T-cell (primary cell): ENCODE data around the gene PPP2R2B. TPM values are rescaled to one million over a fixed set of nuclear protein-coding genes. Genes with fewer than 3 reads are reported as not detected.

Source experiments
- ATAC-seq, 4 experiments: fragments of 200-7000 bp in 3 of 4; fragments of 150-1000 bp in 1 of 4; cut with Tn5 transposase; replicated peaks in 1 of 4; 1 replicate in 3 of 4; 2 replicates in 1 of 4; pipeline ENCODE4 v1.10.0; 2021; ENCODE audit warnings: moderate library complexity in 3 of 4, mild to moderate bottlenecking in 2 of 4, moderate number of reproducible peaks in 1 of 4
- CTCF ChIA-PET, 2 donors: fragments of 300-600 bp; sonication (Branson Sonifier 250); formaldehyde crosslinking; loops; one replicate each; lab custom pipeline; 2022; ENCODE audit warnings: antibody characterized with exemption in 2 of 2; lab: Charles Lee
- POLR2A ChIA-PET, 2 donors: fragments of 300-600 bp; sonication (Branson Sonifier 250); formaldehyde crosslinking; loops; one replicate each; lab custom pipeline; 2022; ENCODE audit warnings: antibody characterized with exemption in 2 of 2; lab: Charles Lee
- DNase-seq, 35 experiments: peaks; one replicate each; pipeline versions ENCODE4 v3.0.0 to v3.0.0-alpha.2; 2013 to 2023
- H3K27ac ChIP-seq: one replicate; pipeline ENCODE4 v1.5.1; 2013; ENCODE audit warnings: low read length
- H3K27me3 ChIP-seq, 2 experiments: replicated peaks in 1 of 2; 1 replicate in 1 of 2; 2 replicates in 1 of 2; pipeline versions ENCODE4 v1.6.1 to v1.7.0; 2013; ENCODE audit warnings: low read length in 1 of 2, mixed read lengths in 1 of 2; ENCODE audit not compliant: control insufficient read depth in 2 of 2, insufficient read depth in 2 of 2; ENCODE audit errors: extremely low read depth in 1 of 2
- H3K36me3 ChIP-seq, 2 donors: 1 replicate in 1 of 2; 2 replicates in 1 of 2; pipeline versions ENCODE4 v1.6.1 to v1.7.0; 2013; ENCODE audit warnings: low read length in 1 of 2; ENCODE audit not compliant: control insufficient read depth in 2 of 2, insufficient read depth in 1 of 2; ENCODE audit errors: extremely low read depth in 1 of 2
- H3K4me1 ChIP-seq, 2 experiments: 1 replicate in 1 of 2; 2 replicates in 1 of 2; pipeline versions ENCODE4 v1.6.1 to v1.7.0; 2013; ENCODE audit warnings: low read length in 2 of 2, mixed read lengths in 1 of 2; ENCODE audit not compliant: insufficient read depth in 2 of 2, control insufficient read depth in 1 of 2; ENCODE audit errors: extremely low read depth in 1 of 2
- H3K4me3 ChIP-seq, 2 donors: 1 replicate in 1 of 2; 2 replicates in 1 of 2; pipeline versions ENCODE4 v1.5.1 to v1.7.0; 2013; ENCODE audit warnings: mild to moderate bottlenecking in 2 of 2, low read length in 1 of 2, moderate library complexity in 1 of 2; ENCODE audit not compliant: control insufficient read depth in 1 of 2; ENCODE audit errors: extremely low read depth in 1 of 2
- H3K9me3 ChIP-seq: 2 replicates; pipeline ENCODE4 v1.7.0; 2013
- H3K27ac Mint-ChIP-seq, 2 donors: one replicate each; pipeline ENCODE4 v1.8.0; 2020 to 2021; ENCODE audit warnings: mild to moderate bottlenecking in 2 of 2, mixed read lengths in 2 of 2
- H3K27me3 Mint-ChIP-seq, 2 donors: one replicate each; pipeline ENCODE4 v1.8.0; 2021 to 2022; ENCODE audit warnings: mixed read lengths in 2 of 2
- H3K36me3 Mint-ChIP-seq: one replicate; pipeline ENCODE4 v1.8.0; 2021; ENCODE audit warnings: mixed read lengths
- H3K4me1 Mint-ChIP-seq, 3 donors: one replicate each; pipeline ENCODE4 v1.8.0; 2020 to 2022; ENCODE audit warnings: mixed read lengths in 3 of 3, mild to moderate bottlenecking in 1 of 3
- H3K4me3 Mint-ChIP-seq, 3 donors: one replicate each; pipeline ENCODE4 v1.8.0; 2020 to 2022; ENCODE audit warnings: mild to moderate bottlenecking in 3 of 3, mixed read lengths in 3 of 3, moderate library complexity in 3 of 3
- H3K9me3 Mint-ChIP-seq, 3 donors: one replicate each; pipeline ENCODE4 v1.8.0; 2020 to 2022; ENCODE audit warnings: mixed read lengths in 3 of 3
- WGBS: methylation state at CpG from one replicate; pipeline ENCODE4 v1.1.5; 2013; ENCODE audit warnings: missing lambda C conversion rate; ENCODE audit not compliant: insufficient coverage; 5-methylcytosine and 5-hydroxymethylcytosine counted together
- total RNA-seq, 35 experiments: library from RNA in 6 of 35; stranded (reverse) in 6 of 35; fragments of 120-200 nt in 1 of 35; gene quantifications; one replicate each; pipeline versions ENCODE4 v1.2.1 to v1.2.4 and lab custom pipeline; 2013 to 2026

Gene PPP2R2B
- total RNA-seq, 5 donors from 2014 or later (not counting 1 experiment from before 2014, with no cell fraction given), result 1.5 to 10.6 (median 4.8) TPM

GRCh38 chr5:146699138-146699537 is 179.4 kb downstream of the PPP2R2B start:
- peaks cover 6 to 15% (median 10%) of the 10 kb centered on the region in 3 donors for H3K4me1 Mint-ChIP-seq
- H3K36me3 Mint-ChIP-seq, result no peaks in the 10 kb centered on the region
- Histone ChIP-seq H3K27me3 (no peaks in the 10 kb centered on the region), H3K9me3 (no peaks in the 10 kb centered on the region), H3K27ac (no peak overlapping the region), H3K4me1 (no peaks in the 10 kb centered on the region), H3K36me3 (no peaks in the 10 kb centered on the region), H3K4me3 (no peak overlapping the region)
- no peaks in the 10 kb centered on the region for H3K9me3 Mint-ChIP-seq
- ChIA-PET POLR2A (interaction anchor here in 1 of 2 donors (0.6 to 0.7 kb wide), 3 partner anchors 37 to 1257 kb away, joined by 3 to 7 read pairs (median 6); no protein-coding TSS in a partner anchor), CTCF (interaction anchor here (0.6 kb wide), 2 partner anchors 200 to 210 kb away, joined by 5 to 8 read pairs; no protein-coding TSS in a partner anchor)
- no peak overlapping the region for H3K27ac Mint-ChIP-seq
- no peak for ATAC-seq
- no CpG with 5 or more reads among the region's 3 CpGs for WGBS
- no peaks in the 10 kb centered on the region for H3K27me3 Mint-ChIP-seq
- DNase-seq, result no peak
- H3K4me3 Mint-ChIP-seq, result no peak overlapping the region

- Histone ChIP-seq H3K9me3 (no peaks in the 10 kb centered on the region), H3K36me3 (no peaks in the 10 kb centered on the region), H3K4me1 (no peaks in the 10 kb centered on the region), H3K4me3 (no peak overlapping the region), H3K27me3 (no peaks in the 10 kb centered on the region), H3K27ac (no peak overlapping the region)
- no peak for ATAC-seq
- H3K36me3 Mint-ChIP-seq, result no peaks in the 10 kb centered on the region
- no peak for DNase-seq
- CTCF ChIA-PET, result no interaction called here
- POLR2A ChIA-PET, result interaction anchor here in 1 of 2 donors (0.7 kb wide), 1 partner anchor 38 kb away, joined by 3 read pairs; no protein-coding TSS in a partner anchor
- no peaks in the 10 kb centered on the region for H3K9me3 Mint-ChIP-seq
- no peak overlapping the region for H3K27ac Mint-ChIP-seq
- peaks cover 6 to 12% (median 6%) of the 10 kb centered on the region in 3 donors for H3K4me1 Mint-ChIP-seq
- H3K4me3 Mint-ChIP-seq, result no peak overlapping the region
- WGBS, result 82% methylated on average over 1 of the region's 1 CpG
- H3K27me3 Mint-ChIP-seq, result no peaks in the 10 kb centered on the region
These were observed 179.9 kb downstream of the PPP2R2B start for GRCh38 chr5:146698651-146699050.

GRCh38 chr5:146697211-146697610 is 181.3 kb downstream of the PPP2R2B start:
- ATAC-seq (no peak), DNase-seq (no peak)
- ChIA-PET CTCF (no interaction called here), POLR2A (no interaction called here)
- no peaks in the 10 kb centered on the region for H3K9me3 ChIP-seq
- H3K27ac ChIP-seq, result no peak overlapping the region
- Mint-ChIP-seq H3K27ac (no peak overlapping the region), H3K4me1 (peaks cover 2 to 7% (median 6%) of the 10 kb centered on the region in 3 donors), H3K9me3 (no peaks in the 10 kb centered on the region), H3K27me3 (no peaks in the 10 kb centered on the region), H3K36me3 (no peaks in the 10 kb centered on the region), H3K4me3 (no peak overlapping the region)
- no peaks in the 10 kb centered on the region for H3K4me1 ChIP-seq
- no peak overlapping the region for H3K4me3 ChIP-seq
- H3K36me3 ChIP-seq, result no peaks in the 10 kb centered on the region
- no peaks in the 10 kb centered on the region for H3K27me3 ChIP-seq

GRCh38 chr5:146695646-146696045 is 182.9 kb downstream of the PPP2R2B start:
- Mint-ChIP-seq H3K9me3 (no peaks in the 10 kb centered on the region), H3K4me1 (peaks cover 2 to 7% (median 6%) of the 10 kb centered on the region in 3 donors), H3K4me3 (no peak overlapping the region), H3K27ac (no peak overlapping the region), H3K36me3 (no peaks in the 10 kb centered on the region), H3K27me3 (no peaks in the 10 kb centered on the region)
- ChIA-PET CTCF (no interaction called here), POLR2A (no interaction called here)
- H3K9me3 ChIP-seq, result no peaks in the 10 kb centered on the region
- H3K4me3 ChIP-seq, result no peak overlapping the region
- no peaks in the 10 kb centered on the region for H3K4me1 ChIP-seq
- no peak overlapping the region for H3K27ac ChIP-seq
- DNase-seq (no peak), ATAC-seq (no peak)
- WGBS, result no CpG with 5 or more reads among the region's 1 CpG
- no peaks in the 10 kb centered on the region for H3K36me3 ChIP-seq
- H3K27me3 ChIP-seq, result no peaks in the 10 kb centered on the region

- no peak overlapping the region for H3K27ac Mint-ChIP-seq
- H3K36me3 ChIP-seq, result peaks cover 0 to 2% of the 10 kb centered on the region in 2 donors
- H3K27ac ChIP-seq, result no peak overlapping the region
- CTCF ChIA-PET, result interaction anchor here in 1 of 2 donors (1.1 kb wide), 1 partner anchor 56 kb away, joined by 4 read pairs; no protein-coding TSS in a partner anchor
- no peaks in the 10 kb centered on the region for H3K4me1 Mint-ChIP-seq
- H3K9me3 Mint-ChIP-seq, result no peaks in the 10 kb centered on the region
- no peak overlapping the region for H3K4me3 ChIP-seq
- no peak for ATAC-seq
- no peaks in the 10 kb centered on the region for H3K27me3 ChIP-seq
- no peaks in the 10 kb centered on the region for H3K27me3 Mint-ChIP-seq
- no peak for DNase-seq
- 96% methylated on average over 6 of the region's 6 CpGs for WGBS
- no peaks in the 10 kb centered on the region for H3K9me3 ChIP-seq
- H3K4me3 Mint-ChIP-seq, result no peak overlapping the region
- H3K4me1 ChIP-seq, result no peaks in the 10 kb centered on the region
- no peaks in the 10 kb centered on the region for H3K36me3 Mint-ChIP-seq
- POLR2A ChIA-PET, result no interaction called here
These were observed 187.6 kb downstream of the PPP2R2B start for GRCh38 chr5:146690880-146691355.

GRCh38 chr5:146687630-146688029 is 190.9 kb downstream of the PPP2R2B start:
- ChIA-PET CTCF (interaction anchor here in 1 of 2 donors (0.5 kb wide), 1 partner anchor 1616 kb away, joined by 3 read pairs; no protein-coding TSS in a partner anchor), POLR2A (no interaction called here)
- Histone ChIP-seq H3K4me3 (no peak overlapping the region), H3K27ac (no peak overlapping the region), H3K27me3 (no peaks in the 10 kb centered on the region), H3K9me3 (no peaks in the 10 kb centered on the region), H3K36me3 (peaks cover 0 to 2% of the 10 kb centered on the region in 2 donors), H3K4me1 (no peaks in the 10 kb centered on the region)
- DNase-seq (no peak), ATAC-seq (no peak)
- Mint-ChIP-seq H3K9me3 (no peaks in the 10 kb centered on the region), H3K27me3 (no peaks in the 10 kb centered on the region), H3K36me3 (no peaks in the 10 kb centered on the region), H3K27ac (no peak overlapping the region), H3K4me3 (no peak overlapping the region), H3K4me1 (no peaks in the 10 kb centered on the region)
- no CpG with 5 or more reads among the region's 4 CpGs for WGBS
